ENCODE data around the gene LAMB3. TPM values are rescaled to one million over a fixed set of nuclear protein-coding genes. Genes with fewer than 3 reads are reported as not detected.

The LAMB3 gene
- total RNA-seq, 1 donor from 2014 or later, result 2.6 TPM

DNA sequence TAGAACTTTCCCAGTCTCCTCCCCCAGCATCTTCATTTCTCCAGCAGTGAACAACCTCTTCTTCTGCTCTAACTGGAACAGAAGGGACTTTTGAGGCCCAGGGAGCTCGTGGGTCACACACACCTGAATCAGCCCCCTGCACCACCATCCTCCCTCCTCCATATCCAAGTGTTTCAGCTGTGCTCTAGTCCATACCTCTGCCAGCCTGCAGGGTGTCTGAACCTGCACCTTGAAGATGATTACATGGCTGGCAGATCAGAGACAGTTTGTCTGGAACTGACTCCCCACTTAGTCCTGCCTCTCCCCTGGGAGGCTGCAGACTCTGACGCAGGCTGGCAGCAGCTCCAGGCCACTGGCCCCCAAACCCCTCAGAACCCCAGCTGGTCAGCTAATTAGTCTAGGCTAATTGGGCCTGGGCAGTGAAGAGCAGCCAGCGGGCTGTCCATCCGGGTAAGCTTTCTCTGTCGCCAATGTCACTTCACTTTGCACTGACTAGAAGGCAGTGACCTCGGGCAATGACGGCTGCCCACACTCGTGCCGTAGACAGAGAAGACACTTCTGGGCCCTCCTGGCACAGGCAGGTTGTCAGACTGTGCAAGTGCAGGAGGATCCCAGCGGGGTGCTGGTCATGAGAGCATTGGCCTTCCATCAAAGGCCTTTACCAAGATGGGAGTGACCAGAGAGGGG, 56.5 kb downstream of the LAMB3 start:
- Mint-ChIP-seq H3K4me3 (ENCODE audit: unreplicated experiment) (no peak overlapping the region), H3K9me3 (ENCODE audit: unreplicated experiment) (no peaks in the 10 kb centered on the region), H3K27me3 (ENCODE audit: unreplicated experiment) (peaks cover 76% of the 10 kb centered on the region), H3K27ac (ENCODE audit: unreplicated experiment) (no peak overlapping the region), H3K4me1 (ENCODE audit: unreplicated experiment) (no peaks in the 10 kb centered on the region), H3K36me3 (ENCODE audit: unreplicated experiment) (no peaks in the 10 kb centered on the region)
- TF ChIP-seq, protein P1, sequence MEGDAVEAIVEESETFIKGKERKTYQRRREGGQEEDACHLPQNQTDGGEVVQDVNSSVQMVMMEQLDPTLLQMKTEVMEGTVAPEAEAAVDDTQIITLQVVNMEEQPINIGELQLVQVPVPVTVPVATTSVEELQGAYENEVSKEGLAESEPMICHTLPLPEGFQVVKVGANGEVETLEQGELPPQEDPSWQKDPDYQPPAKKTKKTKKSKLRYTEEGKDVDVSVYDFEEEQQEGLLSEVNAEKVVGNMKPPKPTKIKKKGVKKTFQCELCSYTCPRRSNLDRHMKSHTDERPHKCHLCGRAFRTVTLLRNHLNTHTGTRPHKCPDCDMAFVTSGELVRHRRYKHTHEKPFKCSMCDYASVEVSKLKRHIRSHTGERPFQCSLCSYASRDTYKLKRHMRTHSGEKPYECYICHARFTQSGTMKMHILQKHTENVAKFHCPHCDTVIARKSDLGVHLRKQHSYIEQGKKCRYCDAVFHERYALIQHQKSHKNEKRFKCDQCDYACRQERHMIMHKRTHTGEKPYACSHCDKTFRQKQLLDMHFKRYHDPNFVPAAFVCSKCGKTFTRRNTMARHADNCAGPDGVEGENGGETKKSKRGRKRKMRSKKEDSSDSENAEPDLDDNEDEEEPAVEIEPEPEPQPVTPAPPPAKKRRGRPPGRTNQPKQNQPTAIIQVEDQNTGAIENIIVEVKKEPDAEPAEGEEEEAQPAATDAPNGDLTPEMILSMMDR (IDR thresholded peaks at IDR 0.05), result no peak
- DNase-seq (ENCODE audit: extremely low spot score, unreplicated experiment), result no peak

DNA sequence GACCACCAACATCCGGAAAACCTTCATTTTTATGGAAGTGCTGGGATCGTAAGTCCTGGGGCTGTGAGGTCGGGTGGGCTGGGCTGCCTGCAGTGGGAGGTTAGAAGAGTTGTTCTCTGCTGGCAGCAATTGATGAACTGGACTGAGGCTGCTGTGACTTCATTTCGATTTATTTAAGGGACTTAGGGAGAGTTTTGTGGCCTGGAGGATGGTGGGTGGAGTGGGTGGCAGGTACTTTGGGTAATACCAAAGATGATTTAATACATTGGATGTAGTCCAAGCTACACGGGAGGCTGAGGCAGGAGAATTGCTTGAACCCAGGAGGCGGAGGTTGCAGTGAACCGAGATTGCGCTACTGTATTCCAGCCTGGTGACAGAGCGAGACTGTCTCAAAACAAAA, 57.2 kb downstream of the LAMB3 start:
- Mint-ChIP-seq H3K4me3 (ENCODE audit: unreplicated experiment) (no peak overlapping the region), H3K36me3 (ENCODE audit: unreplicated experiment) (no peaks in the 10 kb centered on the region), H3K4me1 (ENCODE audit: unreplicated experiment) (no peaks in the 10 kb centered on the region), H3K27ac (ENCODE audit: unreplicated experiment) (no peak overlapping the region), H3K27me3 (ENCODE audit: unreplicated experiment) (peaks cover 73% of the 10 kb centered on the region), H3K9me3 (ENCODE audit: unreplicated experiment) (no peaks in the 10 kb centered on the region)
- no peak for DNase-seq (ENCODE audit: extremely low spot score, unreplicated experiment)
- TF ChIP-seq, protein P1 (IDR thresholded peaks at IDR 0.05), result no peak

DNA sequence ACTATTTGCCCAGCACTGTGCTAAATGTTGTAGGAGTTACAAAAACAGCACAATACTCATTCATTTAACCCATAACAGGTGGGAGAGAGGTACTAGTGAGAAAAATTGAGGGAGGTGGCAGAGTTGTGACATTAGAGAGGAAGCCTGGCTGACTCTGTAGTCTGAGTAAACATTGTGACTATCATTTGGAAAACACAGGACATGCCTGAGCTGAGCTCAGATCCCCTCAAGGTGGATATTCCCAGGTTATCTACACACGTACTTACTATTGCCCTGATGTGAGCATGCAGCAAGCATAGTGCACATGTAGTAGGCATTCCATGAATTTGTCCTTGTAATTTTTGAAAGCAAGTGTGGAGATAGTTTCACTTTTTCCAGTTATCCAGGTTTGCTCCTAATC, 57.8 kb downstream of the LAMB3 start:
- Mint-ChIP-seq H3K9me3 (ENCODE audit: unreplicated experiment) (no peaks in the 10 kb centered on the region), H3K27me3 (ENCODE audit: unreplicated experiment) (peaks cover 67% of the 10 kb centered on the region), H3K4me1 (ENCODE audit: unreplicated experiment) (no peaks in the 10 kb centered on the region), H3K36me3 (ENCODE audit: unreplicated experiment) (no peaks in the 10 kb centered on the region), H3K27ac (ENCODE audit: unreplicated experiment) (no peak overlapping the region), H3K4me3 (ENCODE audit: unreplicated experiment) (no peak overlapping the region)
- TF ChIP-seq, protein P1 (IDR thresholded peaks at IDR 0.05), result no peak
- no peak for DNase-seq (ENCODE audit: extremely low spot score, unreplicated experiment)

DNA sequence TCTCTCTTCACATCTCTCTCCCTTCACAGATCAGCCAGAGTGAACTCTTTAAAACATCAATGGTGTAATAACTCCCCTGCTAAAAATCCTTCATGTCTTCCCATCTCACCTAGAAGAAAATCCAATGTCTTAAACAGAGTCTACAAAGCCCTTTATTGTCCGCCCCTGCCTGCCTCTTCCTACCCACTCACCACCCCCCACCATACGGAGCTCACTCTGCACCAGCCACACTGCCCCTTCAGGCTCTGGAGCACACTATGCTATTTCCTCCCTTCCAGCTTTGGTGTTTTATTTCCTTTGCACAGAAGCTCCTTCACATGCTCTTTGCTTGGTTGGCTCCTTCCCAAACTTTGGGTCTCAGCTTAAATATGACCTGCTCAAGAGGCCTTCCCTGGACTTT, 58.5 kb downstream of the LAMB3 start:
- Mint-ChIP-seq H3K27ac (ENCODE audit: unreplicated experiment) (no peak overlapping the region), H3K9me3 (ENCODE audit: unreplicated experiment) (no peaks in the 10 kb centered on the region), H3K27me3 (ENCODE audit: unreplicated experiment) (peaks cover 61% of the 10 kb centered on the region), H3K4me3 (ENCODE audit: unreplicated experiment) (no peak overlapping the region), H3K36me3 (ENCODE audit: unreplicated experiment) (no peaks in the 10 kb centered on the region), H3K4me1 (ENCODE audit: unreplicated experiment) (no peaks in the 10 kb centered on the region)
- TF ChIP-seq, protein P1 (IDR thresholded peaks at IDR 0.05), result no peak
- DNase-seq (ENCODE audit: extremely low spot score, unreplicated experiment), result no peak

DNA sequence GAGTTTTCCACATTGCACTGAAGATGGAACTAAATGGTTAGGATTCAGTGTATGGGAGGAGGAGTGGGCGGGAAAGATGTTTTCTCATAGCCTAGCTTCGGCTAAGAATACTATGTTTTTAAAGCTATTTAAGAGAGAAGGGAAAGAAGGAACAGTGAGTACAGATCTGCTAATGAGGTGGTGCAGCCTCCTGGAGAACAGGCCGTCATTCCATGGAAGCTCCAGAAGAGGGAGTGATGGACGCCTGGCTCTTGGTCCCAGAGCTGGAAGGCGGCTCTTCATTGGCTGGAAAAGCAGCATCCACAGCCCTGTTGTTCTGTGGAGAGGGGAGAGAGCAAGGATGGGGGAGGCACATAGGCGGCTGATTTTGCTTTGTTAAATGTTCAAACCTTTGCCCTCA, 61.8 kb downstream of the LAMB3 start:
- H3K27me3 Mint-ChIP-seq (ENCODE audit: unreplicated experiment), result peaks cover 43% of the 10 kb centered on the region
- H3K27ac Mint-ChIP-seq (ENCODE audit: unreplicated experiment), result no peak overlapping the region
- TF ChIP-seq, protein P1 (IDR thresholded peaks at IDR 0.05), result peak; percentile 34
- no peaks in the 10 kb centered on the region for H3K9me3 Mint-ChIP-seq (ENCODE audit: unreplicated experiment)
- DNase-seq (ENCODE audit: extremely low spot score, unreplicated experiment), result no peak
- no peaks in the 10 kb centered on the region for H3K4me1 Mint-ChIP-seq (ENCODE audit: unreplicated experiment)
- H3K36me3 Mint-ChIP-seq (ENCODE audit: unreplicated experiment), result no peaks in the 10 kb centered on the region
- no peak overlapping the region for H3K4me3 Mint-ChIP-seq (ENCODE audit: unreplicated experiment)
